ENCODE results near the gene NFIB.

The NFIB gene

DNA sequence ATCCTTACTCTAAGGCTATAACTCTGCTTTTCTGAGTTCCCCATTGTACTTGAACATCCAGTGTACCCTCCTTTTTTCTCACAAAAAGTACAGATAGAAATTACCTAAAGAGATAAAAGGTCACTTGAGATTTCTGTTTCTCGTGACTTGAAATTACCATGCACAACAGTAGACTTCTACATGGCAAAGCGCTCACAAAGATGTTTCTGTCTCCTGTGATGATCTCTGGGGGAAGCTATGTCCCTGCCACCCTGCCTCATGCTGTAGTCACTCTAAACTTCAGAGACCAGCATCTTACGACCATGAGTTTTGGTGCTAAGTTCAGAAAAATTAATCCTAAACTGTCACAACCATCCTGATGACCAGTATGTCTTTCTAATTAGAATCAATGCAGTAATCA lies 36.2 kb downstream of the NFIB start:
- no peak for DNase-seq (ENCODE audit: low read depth)

DNA sequence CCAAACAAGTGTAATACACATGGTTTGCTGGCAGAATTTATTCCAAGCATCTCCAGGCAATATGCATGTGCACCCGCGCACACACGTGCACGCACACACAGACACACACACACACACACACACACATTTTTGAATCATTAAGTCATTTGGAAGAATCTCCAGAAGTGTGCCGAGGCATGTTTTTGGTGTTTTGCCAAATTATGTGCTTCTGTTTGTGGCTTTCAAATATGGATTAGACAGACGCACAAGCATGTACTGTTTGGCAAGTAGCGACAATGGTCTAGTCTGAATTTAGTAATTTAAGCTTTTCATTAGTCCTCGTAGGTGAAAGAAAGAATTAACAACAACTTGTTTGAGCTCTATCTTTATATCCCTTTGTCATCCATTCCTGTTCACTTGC lies 36.7 kb downstream of the NFIB start:
- DNase-seq (ENCODE audit: low read depth) = no peak

DNA sequence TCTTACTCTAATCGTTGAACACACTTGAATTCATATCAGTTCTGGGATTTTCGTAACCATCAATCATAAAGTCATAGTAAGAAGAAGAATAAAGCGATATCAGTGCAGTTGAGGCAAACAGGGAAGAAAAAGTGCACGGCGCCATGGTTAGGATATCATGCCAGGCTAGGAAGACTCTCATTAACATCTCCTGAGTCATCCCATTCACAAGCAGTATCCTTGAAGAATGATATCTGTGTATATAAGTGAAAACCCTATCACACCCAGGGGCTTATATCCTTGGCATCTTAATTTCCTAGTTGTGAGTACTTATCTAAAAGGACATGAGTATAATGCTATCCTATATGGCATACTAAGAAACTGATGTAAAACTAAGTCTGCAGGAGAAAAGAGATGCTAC lies 38.6 kb downstream of the NFIB start:
- DNase-seq (ENCODE audit: low read depth) = no peak

DNA sequence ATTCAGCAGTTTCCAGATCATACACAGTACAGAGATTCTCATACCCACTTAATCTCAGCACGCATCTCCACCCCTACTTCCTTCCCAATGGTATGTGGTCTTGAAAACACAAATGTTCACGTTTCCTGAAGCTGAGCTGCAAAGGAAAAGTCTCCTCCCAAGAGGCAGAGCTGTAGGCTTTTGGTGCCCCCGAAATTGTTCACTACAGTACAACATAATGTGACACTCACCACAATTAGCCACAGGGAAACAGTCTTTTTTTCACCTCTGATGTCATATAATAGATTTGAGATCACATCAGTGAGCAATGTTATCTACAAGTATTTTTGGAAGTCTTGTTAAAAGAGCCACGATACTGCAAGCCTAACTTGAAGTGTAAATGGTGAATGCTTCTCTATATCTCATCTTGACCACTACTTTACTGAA lies 40.2 kb downstream of the NFIB start:
- DNase-seq (ENCODE audit: low read depth) = no peak

DNA sequence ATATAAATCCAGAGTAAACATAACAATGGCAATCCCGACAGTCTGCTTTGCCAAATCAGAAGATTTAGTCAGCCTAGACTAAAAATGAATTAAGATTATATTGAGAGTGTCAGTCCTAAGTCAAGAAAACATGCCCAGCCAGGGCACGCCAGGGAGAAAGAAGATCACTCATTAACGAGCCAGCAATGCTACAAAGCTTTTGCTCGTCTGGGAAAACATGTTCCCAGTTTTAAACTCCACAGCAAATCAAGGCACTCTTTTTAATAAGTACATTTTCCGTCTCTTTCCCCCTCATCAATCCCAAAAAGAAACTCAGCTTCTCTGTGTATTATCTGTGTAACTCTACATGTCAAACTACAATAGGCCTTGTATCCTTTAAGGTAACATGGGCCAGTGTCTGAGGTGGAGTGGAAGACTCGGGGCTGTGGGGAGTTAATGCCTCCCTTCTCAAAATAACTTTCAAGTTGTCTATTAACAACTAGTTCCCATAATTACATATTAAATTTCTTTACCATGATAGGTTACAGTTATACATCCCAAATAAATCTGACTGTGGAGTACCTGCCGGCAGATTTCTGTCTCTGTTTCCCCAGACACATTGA lies 40.9 kb downstream of the NFIB start:
- DNase-seq (ENCODE audit: low read depth) = no peak

DNA sequence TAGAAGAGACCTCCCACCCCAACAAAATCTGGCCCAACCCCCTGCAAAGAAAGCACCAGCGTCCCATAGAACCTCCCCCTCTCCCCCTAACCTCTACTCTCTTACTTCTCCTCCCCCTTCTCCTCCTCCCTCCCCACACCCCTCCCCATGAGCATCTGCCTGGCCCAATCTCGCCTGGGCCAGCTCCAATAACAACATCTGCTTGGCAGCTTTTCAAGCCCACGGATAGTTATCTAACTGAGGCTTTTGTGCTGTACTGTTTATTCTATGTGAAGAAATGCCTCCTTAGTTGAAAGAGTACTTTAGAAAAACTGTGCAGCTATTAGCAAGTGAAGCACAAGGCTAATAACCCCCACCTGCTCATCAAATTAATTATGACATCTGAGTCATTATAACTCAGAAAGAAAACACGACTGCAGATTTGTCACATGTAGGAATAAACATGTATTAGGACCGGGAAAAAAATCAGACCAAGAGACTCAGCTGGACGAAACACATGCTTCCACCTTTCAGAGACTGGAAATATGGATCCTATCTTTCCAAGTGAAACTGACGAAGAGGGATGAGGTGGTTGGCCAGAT lies 42.8 kb downstream of the NFIB start:
- no peak for DNase-seq (ENCODE audit: low read depth)

DNA sequence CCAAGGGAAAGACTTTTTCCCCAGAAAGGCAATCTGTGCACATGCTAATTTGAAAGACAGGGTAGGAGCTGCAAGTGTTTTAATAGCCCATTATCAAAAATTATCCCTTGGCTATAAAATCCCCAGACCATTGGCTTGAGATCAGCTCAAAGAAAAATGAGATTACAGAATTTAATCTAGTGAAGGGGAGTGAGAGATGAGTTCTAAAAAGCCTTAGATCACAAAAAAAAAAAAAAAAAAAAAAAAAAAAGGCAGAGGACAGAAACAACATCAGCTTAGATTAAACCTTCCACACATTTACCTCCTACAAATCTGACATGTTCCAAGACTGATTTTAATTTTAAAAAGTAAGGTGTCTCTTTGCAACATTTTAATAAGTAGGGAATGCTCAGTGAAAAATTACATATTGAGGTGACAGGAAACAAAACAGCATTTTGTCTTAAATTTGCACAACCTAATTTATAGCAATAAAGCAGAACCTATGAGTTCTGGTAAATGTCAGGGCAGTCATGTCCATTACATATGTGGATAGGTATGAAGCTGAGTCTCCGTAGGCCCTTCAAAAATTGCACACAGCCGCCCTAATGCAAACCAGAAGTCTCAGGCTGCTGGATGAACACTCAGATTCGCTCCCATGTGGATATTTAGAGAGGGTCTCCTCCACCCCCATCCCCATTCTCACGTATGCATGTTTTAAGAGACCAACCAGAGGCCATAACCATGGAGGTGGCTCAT lies 43.4 kb downstream of the NFIB start:
- DNase-seq (ENCODE audit: low read depth) = no peak

DNA sequence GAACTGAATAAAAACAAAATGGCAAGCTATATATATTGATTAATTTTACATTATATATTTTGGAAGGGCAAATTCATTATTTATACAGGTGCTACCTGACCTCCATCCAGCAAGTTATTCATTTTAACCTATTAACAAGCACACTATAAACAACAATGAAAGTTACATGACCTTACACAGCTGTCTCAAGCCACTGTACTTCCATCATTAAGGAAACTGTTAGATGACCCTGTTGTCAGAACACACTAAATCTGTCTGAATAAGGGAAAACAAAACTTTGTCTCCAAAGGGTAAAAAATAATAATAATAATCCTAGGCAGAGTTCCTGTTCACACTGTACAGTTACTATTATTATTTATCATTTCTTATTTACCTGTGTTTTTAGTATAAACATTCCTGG lies 44.0 kb downstream of the NFIB start:
- no peak for DNase-seq (ENCODE audit: low read depth)

DNA sequence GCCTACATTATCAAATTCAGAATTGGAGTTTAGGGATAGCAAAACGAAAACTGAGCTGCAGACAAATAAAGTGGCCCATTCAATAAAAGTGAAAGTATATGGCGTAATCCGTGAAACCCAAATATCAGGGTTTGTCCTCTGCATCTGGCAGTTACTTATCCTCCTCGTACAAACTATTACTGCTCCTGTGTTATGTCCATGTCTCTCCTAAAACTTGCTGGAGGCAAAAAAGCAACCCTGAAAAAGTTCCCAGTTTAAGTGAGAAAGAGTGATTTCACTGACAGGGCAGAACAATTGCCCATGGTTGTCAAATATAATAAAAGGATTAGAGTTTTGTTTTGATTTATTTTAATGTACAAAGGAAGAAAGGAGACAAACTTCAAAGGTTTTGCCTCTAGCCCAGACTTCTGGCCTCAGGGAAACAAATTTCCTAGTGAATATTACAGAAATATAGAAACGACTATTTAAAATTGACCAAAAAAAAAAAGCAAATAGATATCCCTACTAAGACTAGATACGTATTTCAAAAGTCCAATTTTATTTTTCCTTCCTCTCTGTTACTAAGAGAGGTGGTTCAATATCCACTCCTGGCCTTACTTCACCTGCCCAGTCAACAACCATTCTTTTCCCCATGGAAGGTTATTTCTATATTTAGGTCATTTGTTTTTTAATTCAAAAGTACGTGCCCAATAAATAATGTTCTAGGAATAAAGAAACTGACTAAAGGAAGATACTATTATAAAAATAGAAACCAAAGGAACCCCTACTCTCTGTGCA lies 50.0 kb downstream of the NFIB start:
- DNase-seq (ENCODE audit: low read depth) = no peak

DNA sequence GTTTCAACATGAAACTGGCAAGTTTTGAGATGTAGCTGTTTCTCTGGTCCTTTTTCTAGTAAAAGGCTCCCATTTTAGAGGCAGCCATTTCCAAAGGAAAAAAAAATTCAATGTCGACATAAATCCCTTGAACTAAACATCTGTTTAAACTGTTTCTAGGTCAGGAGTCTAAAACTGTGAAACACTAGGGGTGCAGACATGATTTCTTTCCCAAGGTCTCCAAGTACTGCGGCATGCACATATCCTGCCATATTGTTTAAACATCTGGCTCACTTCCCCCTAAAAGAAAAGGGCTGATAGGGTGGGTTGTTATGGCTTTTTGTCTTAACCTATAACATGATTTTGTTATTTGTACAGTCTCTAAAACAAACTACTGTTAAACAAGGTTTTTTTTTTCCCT lies 51.1 kb downstream of the NFIB start:
- no peak for DNase-seq (ENCODE audit: low read depth)

DNA sequence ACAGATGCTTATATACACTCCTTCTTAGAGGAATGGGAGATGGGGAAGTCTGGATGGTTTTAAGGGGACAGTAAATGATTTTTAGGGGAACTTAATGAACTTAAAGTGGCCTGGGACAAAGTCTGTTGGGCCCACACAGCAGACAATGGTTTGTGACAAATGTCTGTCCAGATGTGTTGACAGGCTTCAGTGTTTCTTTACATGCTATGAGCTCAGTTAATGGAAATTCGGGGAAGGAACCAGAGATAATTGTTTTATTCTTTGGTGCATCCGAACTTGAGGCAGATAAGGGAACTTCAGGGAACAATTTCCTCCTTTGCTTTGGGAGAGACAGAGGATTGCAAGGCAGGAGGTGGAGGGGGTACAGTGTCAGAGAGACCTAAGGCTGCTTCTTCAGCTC lies 52.3 kb downstream of the NFIB start:
- no peak for DNase-seq (ENCODE audit: low read depth)

DNA sequence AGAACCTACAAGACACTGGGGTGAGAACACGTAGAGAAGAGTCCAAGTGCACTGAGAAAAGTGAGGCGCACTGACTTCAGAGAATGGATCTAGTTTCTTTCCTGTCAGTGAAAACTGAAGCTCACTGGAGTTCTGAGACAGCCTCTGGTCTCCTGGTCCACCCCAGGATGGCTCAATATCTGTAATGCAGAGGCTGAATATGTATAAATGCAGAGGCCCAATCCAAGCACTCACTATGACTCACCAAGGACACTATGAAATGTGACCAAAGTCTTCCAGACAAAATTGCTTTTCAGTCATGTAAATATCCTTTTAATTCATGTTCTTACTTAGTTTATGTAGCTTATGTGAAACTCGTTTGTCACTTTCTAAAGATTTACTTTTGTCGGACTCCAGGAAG lies 53.8 kb downstream of the NFIB start:
- DNase-seq (ENCODE audit: low read depth) = no peak

DNA sequence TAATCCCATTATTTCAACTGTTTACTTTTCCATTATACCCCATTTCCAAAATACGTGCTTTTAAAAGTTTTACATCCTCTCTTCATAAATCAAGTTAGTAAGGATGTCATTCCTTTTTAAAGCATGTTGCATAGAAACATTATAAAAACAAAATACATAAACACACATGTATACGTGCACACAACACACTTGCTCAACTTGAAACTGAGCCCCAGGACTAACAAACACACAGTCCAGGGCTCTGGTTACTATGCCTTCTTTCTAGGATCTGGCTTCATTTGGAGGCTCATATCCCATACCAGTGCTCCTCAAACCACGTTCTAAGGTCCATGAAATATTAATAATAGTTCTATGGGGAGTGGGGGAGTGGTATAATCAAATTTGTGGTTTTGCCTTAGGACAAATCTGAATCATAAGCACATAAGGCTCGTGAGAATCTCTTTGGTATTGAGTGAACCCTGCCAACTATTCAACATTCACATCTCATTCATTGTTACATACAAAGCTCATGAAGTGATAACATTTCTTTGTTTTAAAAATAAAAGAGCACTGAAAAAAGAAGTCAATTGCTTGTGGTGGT lies 55.2 kb downstream of the NFIB start:
- no peak for DNase-seq (ENCODE audit: low read depth)

DNA sequence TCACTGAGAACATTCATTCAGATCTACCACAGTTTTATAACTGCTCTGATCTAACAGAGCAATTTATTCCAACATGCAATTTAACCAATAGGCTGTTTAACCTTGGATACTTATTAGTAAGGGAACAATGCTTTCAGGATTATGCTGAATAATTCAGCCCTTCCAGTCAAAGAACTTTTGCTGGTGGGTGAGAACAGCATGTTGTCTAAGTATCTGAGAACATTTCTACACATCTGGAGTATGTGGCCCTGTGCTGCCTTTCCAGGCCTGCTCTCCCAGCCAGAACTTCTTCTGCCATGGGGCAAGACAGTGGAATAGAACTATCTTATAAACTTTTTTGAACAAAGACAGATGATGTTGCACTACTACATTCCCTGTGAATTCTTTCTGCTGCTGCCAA lies 55.8 kb downstream of the NFIB start:
- DNase-seq (ENCODE audit: low read depth) = no peak

DNA sequence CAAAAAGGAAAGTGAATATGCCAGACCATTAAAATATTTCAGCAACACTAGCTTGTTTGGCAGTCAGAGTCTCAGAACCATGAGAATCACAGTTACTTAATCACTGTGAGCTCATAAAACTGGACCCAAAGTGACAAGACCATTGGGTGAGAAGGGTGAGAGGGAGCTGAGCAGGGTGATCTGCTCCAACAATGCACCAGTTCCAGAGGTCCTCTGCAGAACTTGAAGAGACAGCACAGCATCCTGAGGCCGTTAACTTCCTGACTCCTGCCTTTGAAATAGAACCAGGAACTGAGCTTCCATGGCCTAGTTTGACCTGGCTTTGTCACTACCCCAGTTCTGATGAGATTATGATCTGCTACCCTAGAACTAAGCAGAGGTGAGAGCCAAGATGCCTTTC lies 57.4 kb downstream of the NFIB start:
- DNase-seq (ENCODE audit: low read depth) = no peak

DNA sequence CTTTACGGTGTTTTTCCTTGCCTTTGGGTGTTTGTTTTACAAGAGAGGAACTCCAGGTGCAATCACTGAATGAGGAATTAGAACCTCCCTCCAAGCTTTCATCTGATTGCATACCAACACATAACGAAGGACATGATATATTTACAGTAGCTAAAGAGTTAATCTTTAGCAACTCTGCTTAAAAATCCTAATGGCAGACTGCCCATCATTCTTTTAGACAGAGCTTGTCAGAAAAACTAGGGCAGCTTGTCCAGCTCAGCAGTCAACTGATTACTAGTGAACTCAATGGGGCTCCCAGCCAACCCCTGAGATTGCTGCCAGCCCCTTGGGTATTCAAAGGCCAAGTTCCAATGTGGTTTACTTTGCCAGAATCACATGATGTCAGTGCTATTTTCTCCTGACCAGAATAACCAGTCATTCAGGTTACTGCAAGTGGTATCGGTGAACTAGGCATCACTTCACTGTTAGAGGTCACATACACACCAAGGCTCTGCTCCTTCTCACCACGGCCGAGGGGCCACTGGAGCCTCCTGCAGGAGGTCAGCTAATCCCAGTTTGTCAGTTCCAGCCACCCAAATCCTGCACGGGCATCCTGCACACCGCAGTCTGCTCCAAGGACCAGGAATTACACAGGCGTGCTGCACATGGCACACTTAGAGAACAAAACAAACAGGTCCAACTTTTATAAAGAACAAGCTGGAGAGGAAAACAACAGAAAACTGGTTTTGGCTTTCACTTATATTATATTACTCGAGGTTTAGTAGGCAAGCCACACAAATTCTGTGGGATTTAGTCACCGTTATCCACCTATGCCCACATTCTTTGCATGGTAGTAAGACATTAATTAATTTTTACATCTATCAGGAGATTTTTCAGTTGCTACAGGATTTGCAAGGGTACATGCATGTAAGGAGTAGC lies 62.5 kb downstream of the NFIB start:
- DNase-seq (ENCODE audit: low read depth) = no peak

DNA sequence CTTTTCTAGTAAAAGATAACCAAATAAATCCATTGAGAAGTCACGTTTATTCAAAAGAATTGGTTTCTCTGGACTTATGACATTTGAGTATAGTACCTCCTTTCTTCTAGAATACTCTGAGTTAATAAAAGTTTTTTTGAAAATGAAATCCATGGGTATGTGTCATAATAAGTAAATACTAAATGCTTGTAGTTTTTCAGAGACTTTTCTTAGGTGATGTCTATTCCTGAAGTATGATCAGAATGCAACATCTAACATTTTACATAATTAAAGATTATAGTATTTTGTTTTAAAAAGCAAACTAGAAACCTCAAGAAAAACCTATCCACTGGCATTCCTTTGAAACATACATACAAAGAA lies 63.2 kb downstream of the NFIB start:
- DNase-seq (ENCODE audit: low read depth) = no peak

DNA sequence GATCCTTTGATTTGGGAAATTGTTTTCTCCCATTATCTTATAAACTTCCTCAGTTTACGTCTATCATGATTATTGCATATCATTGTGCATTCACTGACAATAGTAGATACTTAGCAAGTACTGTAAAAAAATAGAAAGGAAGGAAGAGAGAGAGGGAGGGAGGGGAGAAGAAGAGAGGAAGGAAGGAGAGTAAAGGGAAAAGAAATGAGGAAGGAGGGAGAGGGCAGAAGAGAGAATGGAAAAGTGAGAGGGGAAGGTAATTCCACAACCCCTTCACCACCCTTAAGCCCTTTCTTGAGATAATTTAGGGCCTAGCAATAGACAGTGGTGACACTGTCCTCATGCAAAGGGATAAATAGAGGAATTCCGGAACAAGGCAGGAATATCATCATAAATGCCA lies 64.4 kb downstream of the NFIB start:
- no peak for DNase-seq (ENCODE audit: low read depth)

DNA sequence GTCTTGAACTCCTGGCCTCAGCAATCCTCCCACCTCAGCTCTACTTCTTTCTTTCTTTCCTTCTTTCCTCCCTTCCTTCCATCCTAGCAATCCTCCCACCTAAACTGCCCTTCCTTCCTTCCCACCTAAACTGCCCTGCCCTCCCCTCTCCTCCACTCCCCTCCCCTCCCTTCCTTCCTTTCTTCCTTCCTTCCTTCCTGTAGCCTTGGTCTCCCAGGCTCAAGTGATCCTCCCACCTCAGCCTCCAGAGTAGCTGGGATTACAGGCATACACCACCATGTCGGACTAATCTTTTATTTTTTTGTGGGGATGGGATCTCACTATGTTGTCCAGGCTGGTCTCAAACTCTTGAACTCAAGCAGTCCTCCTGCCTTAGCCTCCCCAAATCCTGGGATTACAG lies 65.8 kb downstream of the NFIB start:
- DNase-seq (ENCODE audit: low read depth) = no peak

DNA sequence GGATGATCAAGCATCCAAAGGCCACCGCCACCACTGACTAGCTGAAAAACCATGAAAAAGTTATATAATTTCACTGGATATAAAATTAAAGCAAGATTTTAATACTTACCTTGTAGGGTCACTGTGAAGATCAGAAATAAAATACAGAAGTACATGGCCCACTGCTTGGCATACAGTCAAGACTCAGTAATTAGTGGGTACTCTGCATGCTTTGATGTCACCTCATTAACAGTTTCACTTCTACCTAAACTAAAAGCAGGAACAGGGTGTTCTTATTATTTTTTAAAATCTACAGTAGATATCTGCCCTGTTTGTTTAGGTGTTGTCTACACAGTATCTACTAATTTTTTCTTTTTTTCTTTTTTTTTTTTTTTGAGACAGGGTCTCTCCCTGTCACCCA lies 66.4 kb downstream of the NFIB start:
- DNase-seq (ENCODE audit: low read depth) = no peak

DNA sequence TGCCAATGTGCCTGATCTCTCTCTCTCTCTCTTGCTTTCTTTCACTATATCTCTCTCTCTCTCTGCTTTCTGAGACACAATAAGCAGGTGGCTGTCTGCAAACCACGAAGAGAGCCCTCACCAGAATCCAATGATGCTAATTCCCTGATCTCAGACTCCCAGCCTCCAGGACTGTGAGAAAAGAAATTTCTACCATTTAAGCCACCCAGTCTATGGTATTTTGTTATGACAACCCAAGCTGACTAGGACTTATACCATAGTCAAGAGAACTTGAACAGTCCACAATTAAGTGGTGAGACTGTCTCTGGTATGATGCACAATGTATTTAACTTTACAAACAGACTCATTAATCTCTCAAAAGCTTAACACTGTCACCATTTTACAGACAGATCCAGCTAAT lies 67.0 kb downstream of the NFIB start:
- DNase-seq (ENCODE audit: low read depth) = no peak
